ENCODE data around the gene HECTD1.
"Not testable (repeated sequence)": the region's sequence is repeated elsewhere in the genome, so short reads cannot be mapped to it uniquely, and the experiment has no call there.

HECTD1 gene

DNA sequence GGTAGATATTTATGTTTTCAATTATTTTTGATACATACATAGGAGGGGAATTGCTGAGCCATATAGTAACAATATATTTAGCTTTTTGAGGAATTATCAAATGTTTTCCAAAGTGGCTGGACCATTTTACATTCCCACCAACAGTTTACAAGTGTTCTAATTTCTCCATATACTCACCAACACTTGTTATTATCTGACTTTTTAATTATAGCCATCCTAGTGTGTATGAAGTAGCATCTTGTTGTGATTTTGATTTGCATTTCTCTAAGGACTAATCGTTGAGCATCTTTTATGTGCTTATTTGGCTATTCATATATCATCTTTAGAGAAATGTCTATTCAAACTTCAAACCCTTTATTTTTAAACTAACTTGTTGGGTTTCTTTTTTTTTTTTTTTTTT lies 17.2 kb upstream of the HECTD1 start:
- DNase-seq, result no peak

DNA sequence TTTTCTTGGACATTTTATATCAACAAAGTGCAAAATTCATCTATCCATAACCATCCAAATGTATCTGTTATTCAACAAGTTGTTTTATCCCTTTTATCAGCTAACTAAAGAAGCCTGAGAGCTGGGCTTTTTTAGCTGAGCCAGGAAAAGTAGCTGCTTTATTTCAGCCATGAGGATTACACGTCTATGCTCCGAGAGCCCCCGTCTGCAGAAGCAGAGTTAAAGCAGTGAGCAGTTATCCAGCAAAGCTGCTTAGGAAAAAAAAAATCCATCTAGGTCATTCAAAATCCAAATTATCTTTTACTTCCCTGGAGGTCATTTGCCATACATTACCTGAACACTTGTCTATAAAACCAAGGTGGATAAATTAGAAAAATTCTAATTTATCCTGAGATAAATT lies 15.7 kb upstream of the HECTD1 start:
- DNase-seq, result no peak

DNA sequence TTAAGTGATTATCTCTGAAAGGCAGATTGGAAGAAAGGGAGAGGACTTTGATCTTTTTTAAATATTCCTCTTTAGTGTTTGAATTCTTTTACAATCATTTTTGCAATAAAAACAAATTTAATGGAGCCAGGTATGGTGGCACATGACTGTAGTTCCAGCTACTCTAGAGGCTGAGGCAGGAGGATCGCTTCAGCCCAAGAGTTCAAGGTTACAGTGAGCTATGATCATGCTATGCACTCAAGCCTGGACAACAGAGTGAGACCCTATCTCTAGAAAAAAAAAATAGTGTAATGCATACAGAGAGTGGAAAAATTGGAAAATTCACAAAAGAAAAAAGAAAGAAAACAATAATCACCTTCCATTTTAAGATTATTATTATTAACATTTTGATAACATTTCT lies 15.2 kb upstream of the HECTD1 start:
- DNase-seq, result no peak

- DNase-seq, result no peak
Measured at GRCh38 chr14:31221266-31221665, 13.7 kb upstream of the HECTD1 start.

- no peak for DNase-seq
Measured at GRCh38 chr14:31219169-31219568, 11.6 kb upstream of the HECTD1 start.

DNA sequence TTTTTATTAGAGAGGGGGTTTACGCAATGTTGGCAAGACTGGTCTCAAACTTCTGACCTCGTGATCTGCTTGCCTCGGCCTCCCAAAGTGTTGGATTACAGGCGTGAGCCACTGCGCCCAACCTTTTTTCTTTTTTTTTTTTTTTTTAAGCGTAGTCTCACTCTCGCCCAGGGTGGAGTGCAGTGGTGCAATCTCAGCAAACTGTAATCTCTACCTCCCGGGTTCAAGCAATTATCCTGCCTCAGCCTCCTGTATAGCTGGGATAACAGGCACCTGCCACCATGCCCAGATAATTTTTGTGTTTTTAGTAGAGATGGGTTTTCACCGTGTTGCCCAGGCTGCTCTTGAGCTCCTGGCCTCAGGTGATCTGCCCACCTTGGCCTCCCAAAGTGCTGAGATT lies 8.8 kb upstream of the HECTD1 start:
- no peak for DNase-seq

DNA sequence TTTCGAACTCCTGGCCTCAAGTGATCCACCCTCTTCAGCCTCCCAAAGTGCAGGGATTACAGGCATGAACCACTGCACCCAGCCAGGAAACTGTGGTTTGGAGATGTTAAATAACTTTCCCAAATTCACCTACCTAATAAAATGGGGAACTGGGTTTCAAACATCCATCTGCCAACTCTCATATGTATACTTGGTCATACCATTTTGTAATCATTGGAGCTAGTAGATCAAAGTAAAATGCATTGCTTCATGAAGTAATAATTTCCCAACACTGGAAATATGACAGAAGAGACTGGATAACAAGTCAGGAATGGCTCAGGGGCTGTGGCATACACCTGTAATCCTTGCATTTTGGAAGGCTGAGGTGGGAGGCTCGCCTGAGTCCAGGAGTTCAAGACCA lies 5.3 kb upstream of the HECTD1 start:
- no peak for DNase-seq

DNA sequence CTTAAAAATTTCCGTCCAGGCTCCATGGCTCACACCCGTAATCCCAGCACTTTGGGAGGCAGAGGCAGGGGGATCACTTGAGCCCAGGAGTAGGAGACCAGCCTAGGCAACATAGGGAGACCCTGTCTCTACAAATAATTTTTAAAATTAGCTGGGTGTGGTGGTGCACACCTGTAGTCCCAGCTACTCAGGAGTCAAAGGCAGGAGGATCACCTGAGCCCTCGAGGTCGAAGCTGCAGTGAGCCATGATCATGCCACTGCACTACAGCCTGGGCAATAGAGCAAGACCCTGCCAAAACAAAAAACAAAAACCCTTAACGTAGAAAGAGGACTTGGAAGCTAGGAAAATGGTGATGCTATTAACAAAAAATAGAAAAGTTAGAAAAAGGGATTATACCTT lies 2.0 kb upstream of the HECTD1 start:
- no peak for DNase-seq

- DNase-seq, result peak; percentile 2 to 4
Measured at GRCh38 chr14:31208546-31209424, 1.2 kb upstream of the HECTD1 start.

- DNase-seq, result no peak
Measured at GRCh38 chr14:31207287-31207754, 272 bp downstream of the HECTD1 start.

DNA sequence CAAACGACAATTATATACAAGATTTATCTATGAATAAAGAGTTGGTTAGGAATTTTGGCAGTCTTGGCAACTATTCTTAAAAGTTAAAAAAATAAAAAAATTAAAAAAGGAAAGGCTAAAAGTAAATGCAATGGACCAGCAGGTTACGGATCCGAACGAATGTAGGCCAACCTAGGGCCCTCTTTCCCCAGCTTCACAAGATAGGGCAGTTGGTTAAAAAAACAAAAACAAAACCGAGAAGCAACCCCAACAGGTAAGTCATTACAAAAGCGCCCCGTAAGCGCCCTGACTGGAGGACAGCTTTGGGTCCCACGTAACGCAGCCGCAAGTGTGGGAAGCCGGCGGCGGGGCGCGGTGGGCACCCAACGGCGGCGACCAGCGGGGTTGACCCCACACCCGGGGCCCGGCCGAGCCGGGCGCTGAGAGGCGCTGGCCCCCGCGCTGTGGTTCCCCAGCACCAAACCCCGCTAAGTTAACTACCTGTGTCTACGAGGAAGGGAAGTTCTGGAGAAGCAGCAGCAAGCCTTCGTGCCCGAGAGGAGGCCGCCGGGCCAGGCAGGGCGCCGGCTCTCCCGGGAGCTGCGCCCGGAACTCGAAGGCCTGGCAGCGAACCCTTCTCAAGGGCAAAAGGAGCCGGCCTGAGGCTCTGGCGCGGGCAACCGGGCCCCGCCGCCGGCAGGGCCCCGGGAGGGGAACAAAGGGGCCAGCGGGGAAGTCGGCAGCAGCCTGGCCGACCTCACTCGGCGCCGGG lies 882 bp downstream of the HECTD1 start:
- peak; percentile 25 to 28 for DNase-seq

DNA sequence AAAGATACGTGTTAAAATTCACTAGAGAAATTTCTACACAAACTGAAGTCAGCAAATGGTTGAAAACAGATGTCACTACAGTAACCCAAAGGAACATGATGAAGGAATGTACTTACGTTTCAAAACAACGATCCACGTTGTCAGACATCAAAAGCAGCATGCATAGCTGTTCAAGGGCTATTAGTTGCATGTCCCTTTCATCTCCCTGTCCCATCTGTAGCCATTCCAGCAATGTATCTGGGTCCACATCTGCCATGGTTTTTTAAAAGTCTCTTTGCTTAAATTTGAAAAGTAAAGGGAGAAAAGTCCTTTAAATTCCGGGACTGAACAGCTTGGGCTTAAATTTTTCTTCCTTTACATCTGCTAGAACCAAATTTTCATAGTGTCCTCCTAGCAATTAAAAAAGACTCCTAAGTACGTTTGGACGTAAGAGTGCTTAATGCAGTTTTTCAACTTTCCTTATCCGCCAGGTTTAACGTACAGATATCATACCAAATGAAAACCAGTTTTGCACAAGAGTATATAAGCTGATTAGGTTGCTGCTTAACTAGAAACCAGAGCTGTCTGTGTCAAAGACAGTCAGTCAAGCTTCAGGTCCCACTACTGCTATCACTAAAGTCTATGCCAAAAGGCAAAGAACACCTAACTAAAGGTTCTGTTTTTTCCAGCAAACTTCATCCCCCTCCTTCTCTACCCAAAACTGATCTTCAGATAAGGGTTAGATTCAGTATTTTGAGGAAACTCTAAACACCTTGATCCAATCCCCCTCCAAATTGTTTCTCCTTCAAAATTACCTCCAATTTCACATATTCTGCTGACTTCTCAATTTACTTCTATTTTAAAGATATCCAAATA lies 1.7 kb downstream of the HECTD1 start:
- no peak for DNase-seq

DNA sequence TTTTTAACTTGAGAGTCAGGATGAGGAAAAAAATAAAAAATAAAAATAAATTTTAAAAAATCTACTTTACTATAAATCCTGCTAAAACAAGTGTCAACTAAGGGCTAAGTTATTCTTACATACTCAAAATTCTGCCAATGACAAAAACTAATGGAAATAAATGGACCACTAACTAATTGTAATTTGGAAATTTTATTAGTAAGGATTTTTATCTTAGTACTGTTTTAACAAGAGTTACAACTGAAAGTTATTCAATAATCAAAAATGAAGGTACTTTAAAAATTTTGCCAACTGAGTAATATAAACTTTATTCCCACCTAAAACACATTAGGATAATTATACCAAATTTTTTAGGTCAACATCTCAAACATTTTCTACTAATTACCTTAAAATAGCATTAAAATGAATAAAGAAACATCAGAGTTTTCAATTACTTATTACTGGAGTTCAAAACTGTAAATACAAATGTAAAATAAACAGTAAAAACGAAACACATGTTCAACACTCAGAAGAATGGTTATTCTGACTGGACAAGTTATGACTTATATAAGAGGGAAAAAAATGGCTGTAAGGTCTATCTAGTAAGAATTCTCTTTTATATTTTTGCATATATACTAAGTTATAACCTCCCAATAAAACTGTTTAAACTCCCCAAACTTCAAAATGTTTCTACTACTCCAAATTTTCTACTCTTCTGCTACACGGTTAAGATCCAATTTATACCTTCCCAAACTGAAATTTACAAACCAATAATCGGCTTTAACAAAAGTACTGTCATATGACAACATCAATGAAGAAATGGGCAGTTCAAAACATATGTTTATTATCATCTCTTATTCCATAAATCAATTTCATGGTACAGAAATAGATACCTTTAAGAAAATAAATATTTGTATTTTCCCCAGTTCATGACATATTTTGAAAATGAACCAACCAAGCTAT lies 2.7 kb downstream of the HECTD1 start:
- no peak for DNase-seq

GRCh38 chr14:31203899-31204592 lies 3.5 kb downstream of the HECTD1 start:
- not testable (repeated sequence) for DNase-seq

GRCh38 chr14:31203414-31203742 lies 4.2 kb downstream of the HECTD1 start:
- DNase-seq, result no peak

- DNase-seq, result no peak
Measured at GRCh38 chr14:31201111-31201510, 6.5 kb downstream of the HECTD1 start.

GRCh38 chr14:31200702-31200990 lies 6.9 kb downstream of the HECTD1 start:
- DNase-seq, result no peak

- no peak for DNase-seq
Measured at GRCh38 chr14:31197671-31198070, 9.9 kb downstream of the HECTD1 start.

- no peak for DNase-seq
Measured at GRCh38 chr14:31196839-31197492, 10.6 kb downstream of the HECTD1 start.

DNA sequence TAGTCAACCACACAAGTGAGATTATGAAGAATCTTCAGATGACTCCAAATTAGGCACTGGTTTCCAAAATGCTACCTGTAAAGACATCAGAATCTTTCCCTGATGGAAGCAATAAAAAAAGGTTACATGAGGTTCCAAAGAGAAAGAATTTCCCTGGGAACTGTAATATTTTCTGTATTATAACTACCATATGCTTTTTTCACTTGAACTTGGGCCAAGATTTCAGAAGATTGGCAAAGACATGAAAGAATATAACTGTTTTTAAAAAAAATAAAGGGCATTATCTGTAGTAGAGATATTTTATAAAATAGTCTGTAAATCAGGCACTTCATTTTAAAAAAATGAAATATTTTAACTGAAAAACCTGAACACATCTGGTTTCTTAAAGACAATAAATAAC lies 12.9 kb downstream of the HECTD1 start:
- no peak for DNase-seq

DNA sequence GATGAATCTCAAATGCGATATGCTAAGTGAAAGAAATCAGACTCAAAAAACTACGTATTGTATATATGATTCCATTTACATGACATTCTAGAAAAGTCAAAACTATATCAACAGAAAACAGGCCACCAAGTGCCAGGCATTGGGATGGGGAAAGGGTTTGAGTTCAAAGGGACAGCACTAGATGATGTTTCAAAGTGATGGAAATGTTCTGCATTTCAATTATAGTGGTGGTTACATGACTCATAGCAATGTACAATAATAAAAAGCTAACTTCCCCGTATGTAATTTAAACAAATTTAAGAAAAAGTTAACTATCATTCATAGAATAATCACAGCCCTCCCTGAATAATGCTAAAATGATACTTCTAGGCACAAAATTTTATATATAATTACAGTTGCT lies 13.5 kb downstream of the HECTD1 start:
- no peak for DNase-seq
